Choroid plexus epithelial cell (primary cell): ENCODE data around the gene GASK1A.

Experiments
- DNase-seq: peaks from one replicate; pipeline ENCODE4 v3.0.0-alpha.2; 2010; ENCODE audit warnings: low read depth
- H3K4me3 ChIP-seq: 2 replicates; pipeline ENCODE4 v1.5.1; 2011; ENCODE audit warnings: low read depth, mild to moderate bottlenecking, control low read depth, low read length, moderate library complexity
- TF ChIP-seq, protein P1 (sequence below): conservative IDR thresholded peaks from 2 replicates; pipeline ENCODE4 v1.5.1; 2011; ENCODE audit warnings: low read depth, mild to moderate bottlenecking, control low read depth, inconsistent platforms, low read length, moderate library complexity

The GASK1A gene

DNA sequence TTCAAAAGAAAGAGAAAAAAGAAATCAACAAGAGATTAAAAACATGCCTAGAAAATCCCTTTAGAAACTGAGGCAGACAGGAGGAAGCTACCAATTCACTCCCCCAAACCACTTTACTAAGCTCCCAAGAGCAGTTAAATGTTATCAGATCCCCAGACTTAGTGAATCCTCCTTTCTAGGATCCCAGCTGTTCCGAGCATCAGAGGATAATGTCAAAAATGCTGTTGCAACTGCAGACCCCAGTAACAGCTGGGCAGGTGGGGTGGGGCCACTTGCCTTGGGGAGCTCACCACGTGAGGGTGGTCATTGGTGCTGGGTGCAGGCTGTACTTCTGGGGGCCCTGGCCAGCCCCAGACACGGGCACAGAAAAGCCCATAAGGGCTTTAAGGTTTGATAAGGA lies 117.7 kb downstream of the GASK1A start:
- TF ChIP-seq, protein P1, sequence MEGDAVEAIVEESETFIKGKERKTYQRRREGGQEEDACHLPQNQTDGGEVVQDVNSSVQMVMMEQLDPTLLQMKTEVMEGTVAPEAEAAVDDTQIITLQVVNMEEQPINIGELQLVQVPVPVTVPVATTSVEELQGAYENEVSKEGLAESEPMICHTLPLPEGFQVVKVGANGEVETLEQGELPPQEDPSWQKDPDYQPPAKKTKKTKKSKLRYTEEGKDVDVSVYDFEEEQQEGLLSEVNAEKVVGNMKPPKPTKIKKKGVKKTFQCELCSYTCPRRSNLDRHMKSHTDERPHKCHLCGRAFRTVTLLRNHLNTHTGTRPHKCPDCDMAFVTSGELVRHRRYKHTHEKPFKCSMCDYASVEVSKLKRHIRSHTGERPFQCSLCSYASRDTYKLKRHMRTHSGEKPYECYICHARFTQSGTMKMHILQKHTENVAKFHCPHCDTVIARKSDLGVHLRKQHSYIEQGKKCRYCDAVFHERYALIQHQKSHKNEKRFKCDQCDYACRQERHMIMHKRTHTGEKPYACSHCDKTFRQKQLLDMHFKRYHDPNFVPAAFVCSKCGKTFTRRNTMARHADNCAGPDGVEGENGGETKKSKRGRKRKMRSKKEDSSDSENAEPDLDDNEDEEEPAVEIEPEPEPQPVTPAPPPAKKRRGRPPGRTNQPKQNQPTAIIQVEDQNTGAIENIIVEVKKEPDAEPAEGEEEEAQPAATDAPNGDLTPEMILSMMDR, result no peak
- DNase-seq, result no peak
- H3K4me3 ChIP-seq, result no peak overlapping the region

DNA sequence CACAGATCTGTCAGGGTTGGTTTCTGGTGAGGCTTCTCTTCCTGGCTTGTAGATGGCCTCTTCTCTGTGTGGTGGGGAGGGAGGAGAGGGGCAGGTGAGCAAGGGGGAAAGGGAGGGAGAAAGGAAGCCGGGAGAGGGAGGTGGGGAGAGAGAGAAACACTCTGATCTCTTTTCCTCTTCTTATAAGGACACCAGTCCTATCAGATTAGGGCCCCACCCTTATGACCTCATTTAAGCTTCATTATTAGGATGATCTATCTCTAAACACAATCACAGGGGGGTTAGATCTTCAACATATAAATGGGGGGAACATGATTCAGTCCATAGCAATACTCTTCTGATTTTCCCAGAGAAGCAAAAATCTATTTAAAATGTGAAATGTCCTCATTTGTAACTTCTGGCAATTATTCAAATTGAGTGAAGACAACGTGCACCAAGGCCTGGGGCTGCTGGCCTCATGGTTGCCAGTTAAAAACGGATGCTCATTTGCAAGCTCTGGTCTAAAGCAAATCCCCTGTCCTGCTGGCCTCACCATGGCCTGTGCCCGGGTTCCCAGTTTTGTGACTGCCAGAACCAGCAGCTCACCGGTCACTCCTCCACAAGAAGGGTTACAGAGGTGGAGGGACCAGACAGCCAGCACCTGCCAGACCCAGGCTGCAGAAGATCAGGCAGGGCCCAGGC lies 118.4 kb downstream of the GASK1A start:
- no peak overlapping the region for H3K4me3 ChIP-seq
- TF ChIP-seq, protein P1, result no peak
- no peak for DNase-seq

DNA sequence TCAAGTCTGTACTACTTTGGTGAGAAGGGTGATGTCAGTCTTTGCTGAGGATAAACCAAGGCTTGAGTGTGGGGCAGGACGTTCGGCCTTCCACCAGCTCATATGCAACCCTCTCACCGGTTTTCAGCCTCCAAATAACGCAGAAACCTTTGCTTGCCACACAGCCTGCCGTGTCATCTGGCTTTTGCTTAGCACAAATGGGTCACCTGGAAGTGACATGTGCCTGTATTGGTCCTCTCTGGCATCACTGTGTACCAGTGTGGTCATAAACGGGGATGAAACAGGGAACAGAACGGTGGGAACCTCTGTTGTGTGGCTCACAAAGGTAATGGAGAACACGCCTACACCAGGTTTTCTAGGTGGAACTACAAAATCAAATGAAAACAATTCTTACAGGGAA lies 119.7 kb downstream of the GASK1A start:
- TF ChIP-seq, protein P1, result no peak
- no peak for DNase-seq
- no peak overlapping the region for H3K4me3 ChIP-seq

DNA sequence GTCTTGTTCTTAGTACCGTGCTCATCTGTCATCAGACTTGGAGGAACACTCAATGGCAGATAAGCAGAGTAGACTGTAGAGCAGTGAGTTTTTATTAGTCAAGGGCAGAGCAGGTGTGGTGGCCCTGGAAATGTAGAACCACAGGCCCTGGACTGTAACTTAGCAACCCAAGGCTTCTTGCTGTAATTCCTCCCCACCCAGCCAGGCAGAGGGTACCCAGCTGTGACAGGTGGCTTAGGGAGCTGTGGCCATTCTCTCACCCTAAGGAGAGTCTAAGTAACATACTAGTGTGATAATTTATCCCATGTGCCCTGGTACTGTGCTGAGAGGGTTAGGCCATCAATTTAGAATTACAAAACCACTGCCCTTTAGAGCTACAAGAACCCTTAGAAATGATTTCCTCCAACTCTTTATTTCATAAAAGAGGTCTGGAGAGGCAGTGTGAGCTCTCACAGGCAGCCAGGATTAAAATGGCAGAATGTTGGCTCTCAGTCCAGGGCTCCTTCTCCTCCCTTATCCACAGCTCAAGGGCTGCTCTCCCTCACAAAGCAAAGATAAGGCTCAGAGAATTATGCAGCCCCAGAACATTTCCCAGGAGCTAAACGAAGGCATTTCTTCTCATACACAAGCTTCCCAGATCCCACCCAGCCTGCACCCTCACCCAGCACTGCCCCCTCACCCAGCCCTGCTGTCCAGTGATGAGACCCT lies 123.8 kb downstream of the GASK1A start:
- DNase-seq, result no peak
- TF ChIP-seq, protein P1, result no peak
- H3K4me3 ChIP-seq, result no peak overlapping the region

DNA sequence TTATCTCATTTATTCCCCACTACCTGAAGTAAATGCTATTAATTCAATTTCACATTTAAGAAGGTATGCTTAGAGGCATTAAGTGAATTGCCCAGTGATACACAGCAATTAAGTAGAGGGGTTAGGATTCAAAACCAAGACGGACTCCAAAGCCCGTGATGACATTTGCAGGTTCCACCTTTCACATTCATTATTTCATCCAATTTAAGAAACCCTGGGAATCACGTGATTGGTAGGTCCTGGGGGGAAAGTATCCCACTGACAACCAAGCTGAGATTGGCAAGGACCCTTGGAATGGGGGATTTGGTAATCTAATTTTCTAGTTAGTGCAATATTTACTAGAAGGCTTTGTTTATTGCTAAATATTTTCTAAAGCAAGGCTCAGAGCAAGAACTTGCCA lies 124.9 kb downstream of the GASK1A start:
- no peak for DNase-seq
- TF ChIP-seq, protein P1, result no peak
- no peak overlapping the region for H3K4me3 ChIP-seq

DNA sequence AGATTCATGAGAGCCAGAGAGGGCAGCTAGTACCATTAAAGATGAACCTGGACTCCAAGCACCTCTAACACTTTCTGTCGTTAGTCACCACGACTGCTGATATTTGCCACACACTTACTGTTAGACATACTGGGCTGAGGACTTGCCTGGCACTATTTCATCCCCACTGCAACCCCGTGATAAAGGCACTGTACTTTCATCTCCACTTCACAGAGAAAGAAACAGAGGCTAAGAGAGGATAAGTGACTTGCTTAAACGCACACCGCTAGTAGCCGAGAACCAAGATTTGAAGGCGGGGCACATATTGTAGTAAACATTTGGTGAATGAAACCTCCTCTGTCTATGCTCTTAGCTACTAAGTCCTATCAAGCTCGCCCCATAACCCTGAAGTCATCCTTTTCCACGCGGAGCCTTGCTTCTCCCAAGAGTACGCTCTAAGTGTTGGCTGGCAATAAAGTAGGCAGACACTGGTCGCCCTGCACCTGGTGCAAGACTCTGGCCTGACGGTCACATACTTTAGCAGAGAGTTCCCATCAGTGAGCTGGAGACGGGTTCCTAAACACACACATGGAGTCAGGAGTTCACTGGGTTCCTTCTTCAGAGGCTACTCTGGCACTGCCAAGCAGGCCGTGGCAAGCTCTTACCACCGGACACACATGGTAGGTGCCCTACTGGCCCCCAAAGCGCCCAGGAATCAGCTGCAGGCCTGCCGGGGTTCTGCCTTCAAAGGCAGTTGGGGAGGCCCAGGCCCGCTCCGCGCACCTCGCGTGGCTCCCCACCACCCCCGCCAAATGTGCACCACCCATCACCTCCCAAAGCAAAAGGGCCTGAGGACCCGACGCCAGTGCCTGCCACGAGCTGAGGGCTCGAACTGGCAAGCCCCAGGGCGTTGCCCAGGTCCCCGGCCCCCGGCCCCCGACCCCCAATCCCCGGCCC lies 125.8 kb downstream of the GASK1A start:
- peak overlapping the region; percentile 76 for H3K4me3 ChIP-seq
- TF ChIP-seq, protein P1, result no peak
- no peak for DNase-seq
